Stimulated activated CD4-positive, alpha-beta T cell treated with anti-CD3 and anti-CD28 coated beads, Interleukin-15, amount 100 ng/mL, for 1 hour (primary cell): Measurements from ENCODE around the gene CLSTN1.

Source experiments
- DNase-seq, 2 donors: peaks; one replicate each; pipeline ENCODE4 v3.0.0-alpha.2; 2020; ENCODE audit warnings: low read depth in 1 of 2, low spot score in 1 of 2

The CLSTN1 gene

GRCh38 chr1:9687874-9688582 is 135.7 kb downstream of the CLSTN1 start:
- DNase-seq, result no peak

DNA sequence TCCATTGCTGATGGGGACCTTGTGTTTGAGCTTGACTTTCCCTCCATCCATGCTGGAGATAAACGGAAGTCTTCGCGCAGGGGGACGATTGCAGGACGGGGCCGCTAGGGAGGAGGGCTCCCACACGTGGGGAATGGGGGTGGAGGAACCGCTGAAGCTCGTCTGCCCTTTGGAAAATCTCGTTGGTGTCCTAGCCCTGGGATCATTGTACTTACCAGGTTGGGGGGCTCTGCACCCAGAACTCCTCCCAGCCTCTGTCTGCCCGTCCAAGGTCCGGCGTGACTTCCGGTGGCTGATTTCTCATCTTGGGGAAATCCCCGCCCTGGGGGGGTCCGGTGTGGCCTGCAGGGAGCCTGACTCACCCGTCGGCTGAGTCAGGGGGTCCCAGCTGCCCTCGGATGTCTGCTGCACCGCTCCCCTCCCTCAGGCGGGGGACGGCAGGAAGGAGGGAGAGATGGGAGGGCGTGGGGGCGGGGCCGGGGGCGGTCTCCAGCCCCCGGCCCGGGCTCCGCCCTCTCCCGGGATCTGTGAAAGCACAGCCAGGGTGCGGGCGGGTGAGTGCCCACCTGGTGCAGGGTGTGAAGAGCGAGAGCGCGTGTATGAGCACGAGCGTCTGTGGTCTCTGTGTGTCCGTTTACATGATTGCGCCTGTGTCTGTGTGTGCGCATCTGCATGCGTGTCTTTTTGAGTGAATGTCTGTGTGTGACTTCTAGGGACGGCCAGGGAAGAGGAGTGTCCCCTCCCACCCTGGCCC is 136.5 kb downstream of the CLSTN1 start:
- peak; percentile 42 to 61 for DNase-seq

DNA sequence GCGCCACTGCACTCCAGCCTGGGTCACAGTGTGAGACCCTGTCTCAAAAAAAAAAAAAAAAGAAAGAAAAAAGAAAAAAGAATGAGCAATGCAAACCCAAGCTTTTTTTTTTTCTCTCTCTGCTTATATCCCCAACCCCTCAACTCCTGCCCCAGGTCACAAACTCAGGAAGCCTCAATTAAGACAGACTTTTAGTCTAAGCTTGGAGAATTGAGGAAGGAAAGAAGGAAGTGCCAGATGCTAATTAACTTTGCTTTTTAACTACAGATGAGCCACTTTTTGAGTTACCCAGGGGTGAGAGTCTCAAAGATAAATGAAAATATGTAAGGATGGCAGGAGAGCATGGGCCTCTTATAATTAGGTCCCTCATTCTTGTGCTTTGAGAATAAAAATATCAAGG is 139.0 kb downstream of the CLSTN1 start:
- DNase-seq, result no peak

DNA sequence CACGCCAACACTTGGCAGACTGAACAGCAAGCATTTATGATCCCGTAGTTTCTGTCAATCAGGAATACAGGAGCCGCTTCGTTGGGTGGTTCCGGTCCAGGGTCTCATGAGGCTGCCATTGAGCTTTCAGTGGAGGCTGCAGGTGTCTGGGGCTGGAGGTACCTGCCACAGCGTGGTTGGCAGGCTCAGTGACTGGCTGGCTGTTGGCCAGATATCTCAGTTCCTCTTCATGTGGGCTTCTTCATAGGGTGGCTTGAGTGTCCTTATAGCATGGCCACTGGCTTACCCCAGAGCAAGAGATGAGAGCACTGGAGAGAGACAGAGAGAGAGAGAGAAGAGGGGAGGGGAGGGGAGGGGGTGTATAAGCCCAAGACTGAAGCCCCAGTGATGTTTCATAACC is 142.9 kb downstream of the CLSTN1 start:
- DNase-seq, result no peak

- DNase-seq, result no peak
Measured at GRCh38 chr1:9680091-9680490, 143.7 kb downstream of the CLSTN1 start.
